22Rv1 (cell line): Measurements from ENCODE around the gene FAM184A.

ENCODE experiments used
- H3K27ac ChIP-seq: fragments of 450-650 bp; 2 replicates; pipeline ENCODE4 v1.5.1; 2017
- CTCF ChIP-seq: fragments of 450-650 bp; IDR thresholded peaks from 2 replicates; pipeline ENCODE4 v1.5.1; 2017; ENCODE audit warnings: mild to moderate bottlenecking
- ZFX ChIP-seq: fragments of 450-650 bp; IDR thresholded peaks from 2 replicates; pipeline ENCODE4 v1.6.1; 2017; ENCODE audit warnings: antibody characterized with exemption, borderline replicate concordance

Gene FAM184A

GRCh38 chr6:118935978-118936703, 142.3 kb downstream of the FAM184A start:
- TF ChIP-seq ZFX (no peak), CTCF (no peak)
- H3K27ac ChIP-seq = no peak overlapping the region; the same call in 1 of the 2 replicates

GRCh38 chr6:118935331-118935668, 143.2 kb downstream of the FAM184A start:
- no peak for TF ChIP-seq ZFX
- no peak for TF ChIP-seq CTCF
- H3K27ac ChIP-seq = peak overlapping the region; percentile 96

- peak within 1 kb of the TSS; percentile 96 for H3K27ac ChIP-seq
- TF ChIP-seq ZFX (no peak), CTCF (no peak)
These were observed 143.8 kb downstream of the FAM184A start, which contains the start of gene MCM9 for GRCh38 chr6:118934461-118935330. MCM9 (minus strand) TSS chr6:118935159; CDS start chr6:118931723, 3,436 bp downstream.

GRCh38 chr6:118933855-118934460, 144.5 kb downstream of the FAM184A start:
- TF ChIP-seq ZFX (no peak), CTCF (no peak)
- H3K27ac ChIP-seq = peak overlapping the region; percentile 96

- no peak for TF ChIP-seq ZFX
- TF ChIP-seq CTCF = no peak
- no peak overlapping the region for H3K27ac ChIP-seq
These were observed 146.0 kb downstream of the FAM184A start for GRCh38 chr6:118932421-118932820.

GRCh38 chr6:118931436-118931835, 147.0 kb downstream of the FAM184A start:
- H3K27ac ChIP-seq = no peak overlapping the region
- no peak for TF ChIP-seq ZFX

GRCh38 chr6:118930680-118931079, 147.8 kb downstream of the FAM184A start:
- TF ChIP-seq CTCF (no peak), ZFX (no peak)
- H3K27ac ChIP-seq = no peak overlapping the region
